Measurements from ENCODE around the gene PLIN5. TPM values are rescaled to one million over a fixed set of nuclear protein-coding genes. Genes with fewer than 3 reads are reported as not detected.

Gene PLIN5
- not detected for total RNA-seq

GRCh38 chr19:4534836-4535658, at the start of gene PLIN5:
PLIN5 (minus strand) TSS chr19:4535224; CDS start chr19:4534074, 1,150 bp downstream.
- Mint-ChIP-seq H3K4me3 (no peak within 1 kb of the TSS), H3K27ac (no peak within 1 kb of the TSS), H3K27me3 (peaks cover 12% of the 10 kb centered on the region), H3K36me3 (no peaks in the 10 kb centered on the region), H3K4me1 (peaks cover under 1% of the 10 kb centered on the region), H3K9me3 (ENCODE audit: low read depth) (no peaks in the 10 kb centered on the region)
- CTCF ChIA-PET: interaction anchor here (0.7 to 2.6 kb wide), 2 partner anchors 11 to 22 kb away, joined by 3 to 20 read pairs; no protein-coding TSS in a partner anchor
- ATAC-seq (peak; percentile 52), DNase-seq (peak; percentile 45)

GRCh38 chr19:4583961-4584669, 49.1 kb upstream of the PLIN5 start:
- ATAC-seq (peak; percentile 51), DNase-seq (no peak)
- Mint-ChIP-seq H3K36me3 (no peaks in the 10 kb centered on the region), H3K27ac (no peak overlapping the region), H3K4me3 (no peak overlapping the region), H3K4me1 (peaks cover 5% of the 10 kb centered on the region), H3K27me3 (peaks cover 53% of the 10 kb centered on the region), H3K9me3 (ENCODE audit: low read depth) (no peaks in the 10 kb centered on the region)
- CTCF ChIA-PET: interaction anchor here (0.6 to 2.2 kb wide), 4 partner anchors 8 to 147 kb away, joined by 3 to 7 read pairs (median 4); no protein-coding TSS in a partner anchor

GRCh38 chr19:4582980-4583842, 48.2 kb upstream of the PLIN5 start:
- peaks cover 59% of the 10 kb centered on the region for H3K27me3 Mint-ChIP-seq
- no peak overlapping the region for H3K4me3 Mint-ChIP-seq

GRCh38 chr19:4581666-4582553, 46.9 kb upstream of the PLIN5 start:
- Mint-ChIP-seq H3K4me3 (no peak overlapping the region), H3K9me3 (ENCODE audit: low read depth) (no peaks in the 10 kb centered on the region), H3K36me3 (no peaks in the 10 kb centered on the region), H3K27me3 (peaks cover 57% of the 10 kb centered on the region), H3K27ac (no peak overlapping the region), H3K4me1 (peaks cover 5% of the 10 kb centered on the region)
- ATAC-seq (no peak), DNase-seq (no peak)
- CTCF ChIA-PET: no interaction called here

More at GRCh38 chr19:4582980-4583842, 48.2 kb upstream of the PLIN5 start:
- no peaks in the 10 kb centered on the region for H3K9me3 Mint-ChIP-seq (ENCODE audit: low read depth)
- no peak for ATAC-seq
- peaks cover 5% of the 10 kb centered on the region for H3K4me1 Mint-ChIP-seq
- DNase-seq: no peak
- no peaks in the 10 kb centered on the region for H3K36me3 Mint-ChIP-seq
- H3K27ac Mint-ChIP-seq: no peak overlapping the region
- CTCF ChIA-PET: interaction anchor here (0.6 kb wide), 2 partner anchors 41 to 148 kb away, joined by 3 read pairs; no protein-coding TSS in a partner anchor

GRCh38 chr19:4580961-4581665, 46.1 kb upstream of the PLIN5 start:
- Mint-ChIP-seq H3K27ac (no peak overlapping the region), H3K27me3 (peaks cover 55% of the 10 kb centered on the region), H3K36me3 (no peaks in the 10 kb centered on the region), H3K4me3 (no peak overlapping the region), H3K4me1 (peaks cover 5% of the 10 kb centered on the region), H3K9me3 (ENCODE audit: low read depth) (no peaks in the 10 kb centered on the region)
- CTCF ChIA-PET: interaction anchor here (1.4 to 1.5 kb wide), 2 partner anchors 12 to 56 kb away, joined by 5 to 6 read pairs; no protein-coding TSS in a partner anchor
- ATAC-seq (no peak), DNase-seq (no peak)

GRCh38 chr19:4580021-4580901, 45.2 kb upstream of the PLIN5 start:
- Mint-ChIP-seq H3K4me3 (no peak overlapping the region), H3K9me3 (ENCODE audit: low read depth) (no peaks in the 10 kb centered on the region), H3K4me1 (peaks cover 5% of the 10 kb centered on the region), H3K27ac (no peak overlapping the region), H3K27me3 (peaks cover 53% of the 10 kb centered on the region), H3K36me3 (no peaks in the 10 kb centered on the region)
- CTCF ChIA-PET: interaction anchor here (1.4 to 1.5 kb wide), 2 partner anchors 12 to 57 kb away, joined by 5 to 6 read pairs; no protein-coding TSS in a partner anchor
- DNase-seq (no peak), ATAC-seq (no peak)

GRCh38 chr19:4579389-4579788, 44.4 kb upstream of the PLIN5 start:
- H3K4me3 Mint-ChIP-seq: no peak overlapping the region
- no peaks in the 10 kb centered on the region for H3K9me3 Mint-ChIP-seq (ENCODE audit: low read depth)
- H3K27ac Mint-ChIP-seq: no peak overlapping the region
- no peaks in the 10 kb centered on the region for H3K36me3 Mint-ChIP-seq
- no peak for ATAC-seq
- H3K4me1 Mint-ChIP-seq: peaks cover 5% of the 10 kb centered on the region
- H3K27me3 Mint-ChIP-seq: peaks cover 55% of the 10 kb centered on the region
- CTCF ChIA-PET: interaction anchor here (1.4 to 1.5 kb wide), 2 partner anchors 13 to 58 kb away, joined by 5 to 6 read pairs; no protein-coding TSS in a partner anchor
- DNase-seq: no peak

GRCh38 chr19:4578552-4579248, 43.7 kb upstream of the PLIN5 start:
- Mint-ChIP-seq H3K4me3 (no peak overlapping the region), H3K36me3 (no peaks in the 10 kb centered on the region), H3K27me3 (peaks cover 54% of the 10 kb centered on the region), H3K9me3 (ENCODE audit: low read depth) (no peaks in the 10 kb centered on the region), H3K27ac (no peak overlapping the region), H3K4me1 (peaks cover 5% of the 10 kb centered on the region)
- CTCF ChIA-PET: interaction anchor here (0.5 to 3.6 kb wide), 3 partner anchors 56 to 578 kb away, joined by 3 to 52 read pairs (median 3); no protein-coding TSS in a partner anchor
- DNase-seq (no peak), ATAC-seq (no peak)

GRCh38 chr19:4577020-4577782, 42.2 kb upstream of the PLIN5 start:
- DNase-seq (no peak), ATAC-seq (no peak)
- H3K9me3 Mint-ChIP-seq (ENCODE audit: low read depth): no peaks in the 10 kb centered on the region
- H3K4me1 Mint-ChIP-seq: peaks cover 2% of the 10 kb centered on the region
- peaks cover 42% of the 10 kb centered on the region for H3K27me3 Mint-ChIP-seq
- no peak overlapping the region for H3K27ac Mint-ChIP-seq
- H3K4me3 Mint-ChIP-seq: no peak overlapping the region
- H3K36me3 Mint-ChIP-seq: no peaks in the 10 kb centered on the region
- CTCF ChIA-PET: interaction anchor here (1.0 to 3.6 kb wide), 9 partner anchors 8 to 214 kb away, joined by 3 to 52 read pairs (median 7); partner anchors contain the start of genes FEM1A and TNFAIP8L1
